Esophagus squamous epithelium (tissue), 4 donors: ENCODE measurements around the gene TMED10.

Experiments used
- CTCF ChIP-seq, 6 experiments: fragments of 450-650 bp in 4 of 6; fragments of 200-600 bp in 2 of 6; sonication (generic) in 2 of 6; IDR thresholded peaks; one replicate each; pipeline ENCODE4 v1.5.1; 2016 to 2019; ENCODE audit warnings: antibody characterized with exemption in 6 of 6, mild to moderate bottlenecking in 4 of 6, moderate library complexity in 4 of 6
- POLR2A ChIP-seq, 4 donors: fragments of 450-650 bp; IDR thresholded peaks; one replicate each; pipeline ENCODE4 v1.6.1; 2017; ENCODE audit warnings: antibody characterized with exemption in 4 of 4, mild to moderate bottlenecking in 4 of 4, moderate library complexity in 3 of 4

GRCh38 chr14:75196064-75196463 lies 19.7 kb upstream of the TMED10 start:
- no peak for TF ChIP-seq CTCF (IDR thresholded peaks at IDR 0.05)
- TF ChIP-seq POLR2A (IDR thresholded peaks at IDR 0.05): no peak
